ENCODE measurements around the gene DTNBP1. TPM values are rescaled to one million over a fixed set of nuclear protein-coding genes. Genes with fewer than 3 reads are reported as not detected.

Gene DTNBP1
- total RNA-seq, 1 experiment from 2014 or later: 12.8 TPM

DNA sequence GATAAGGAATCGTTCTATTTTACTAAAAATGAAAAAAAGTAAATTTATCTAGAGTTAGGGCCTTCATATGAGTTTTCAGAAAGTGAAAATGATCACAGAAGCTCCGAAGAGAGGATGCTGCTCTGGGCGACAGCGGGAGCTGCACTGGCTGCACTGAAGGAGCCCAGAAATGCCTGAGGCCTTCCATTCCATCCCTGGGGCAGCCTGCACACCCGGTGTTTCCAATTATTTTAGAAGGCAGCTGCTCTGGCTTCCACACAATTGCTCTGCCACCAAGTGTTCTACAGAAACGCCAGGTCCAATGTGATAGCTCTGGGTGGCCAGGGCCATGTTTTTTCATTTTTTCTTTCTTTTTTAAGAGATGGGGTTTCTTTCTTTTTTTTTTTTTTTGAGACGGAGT is 3.6 kb downstream of the DTNBP1 start:
- Mint-ChIP-seq H3K9me3 (ENCODE audit: low read depth, unreplicated experiment) (peaks cover 4% of the 10 kb centered on the region), H3K36me3 (ENCODE audit: insufficient read depth, unreplicated experiment) (peaks cover 23% of the 10 kb centered on the region), H3K27me3 (ENCODE audit: unreplicated experiment) (peaks cover 13% of the 10 kb centered on the region), H3K4me3 (ENCODE audit: low read depth, unreplicated experiment) (no peak overlapping the region), H3K4me1 (ENCODE audit: low read depth, unreplicated experiment) (peaks cover 10% of the 10 kb centered on the region), H3K27ac (ENCODE audit: unreplicated experiment) (no peak overlapping the region)
- DNase-seq: no peak
- intact Hi-C loops (cut with micrococcal nuclease; ENCODE audit: unreplicated experiment): no loop called here
- BruUV-seq (replicated peaks): no TSS peak
- CTCF ChIA-PET: interaction anchor here (0.6 kb wide), 1 partner anchor 37 kb away, joined by 5 read pairs; no protein-coding TSS in a partner anchor
- no peak for TF ChIP-seq CTCF (IDR thresholded peaks at IDR 0.05; ENCODE audit: unreplicated experiment)

- peaks cover 3% of the 10 kb centered on the region for H3K4me1 Mint-ChIP-seq (ENCODE audit: low read depth, unreplicated experiment)
- peaks cover 14% of the 10 kb centered on the region for H3K36me3 Mint-ChIP-seq (ENCODE audit: insufficient read depth, unreplicated experiment)
- TF ChIP-seq CTCF (IDR thresholded peaks at IDR 0.05; ENCODE audit: unreplicated experiment): no peak
- CTCF ChIA-PET: no interaction called here
- peaks cover 4% of the 10 kb centered on the region for H3K27me3 Mint-ChIP-seq (ENCODE audit: unreplicated experiment)
- intact Hi-C loops (cut with micrococcal nuclease; ENCODE audit: unreplicated experiment): no loop called here
- H3K9me3 Mint-ChIP-seq (ENCODE audit: low read depth, unreplicated experiment): no peaks in the 10 kb centered on the region
- DNase-seq: no peak
- H3K4me3 Mint-ChIP-seq (ENCODE audit: low read depth, unreplicated experiment): no peak overlapping the region
- H3K27ac Mint-ChIP-seq (ENCODE audit: unreplicated experiment): no peak overlapping the region
- no TSS peak for BruUV-seq (replicated peaks)
These were observed 4.6 kb downstream of the DTNBP1 start for GRCh38 chr6:15658181-15658744.

GRCh38 chr6:15657290-15657689 is 5.5 kb downstream of the DTNBP1 start:
- H3K4me3 Mint-ChIP-seq (ENCODE audit: low read depth, unreplicated experiment): no peak overlapping the region
- no peak for DNase-seq
- no TSS peak for BruUV-seq (replicated peaks)
- H3K36me3 Mint-ChIP-seq (ENCODE audit: insufficient read depth, unreplicated experiment): peaks cover 7% of the 10 kb centered on the region
- no peaks in the 10 kb centered on the region for H3K4me1 Mint-ChIP-seq (ENCODE audit: low read depth, unreplicated experiment)
- intact Hi-C loops (cut with micrococcal nuclease; ENCODE audit: unreplicated experiment): no loop called here
- no peaks in the 10 kb centered on the region for H3K9me3 Mint-ChIP-seq (ENCODE audit: low read depth, unreplicated experiment)
- CTCF ChIA-PET: no interaction called here
- TF ChIP-seq CTCF (IDR thresholded peaks at IDR 0.05; ENCODE audit: unreplicated experiment): no peak
- no peak overlapping the region for H3K27ac Mint-ChIP-seq (ENCODE audit: unreplicated experiment)
- no peaks in the 10 kb centered on the region for H3K27me3 Mint-ChIP-seq (ENCODE audit: unreplicated experiment)

- no peaks in the 10 kb centered on the region for H3K4me1 Mint-ChIP-seq (ENCODE audit: low read depth, unreplicated experiment)
- H3K27ac Mint-ChIP-seq (ENCODE audit: unreplicated experiment): no peak overlapping the region
- no peaks in the 10 kb centered on the region for H3K36me3 Mint-ChIP-seq (ENCODE audit: insufficient read depth, unreplicated experiment)
- DNase-seq: no peak
- TF ChIP-seq CTCF (IDR thresholded peaks at IDR 0.05; ENCODE audit: unreplicated experiment): no peak
- BruUV-seq (replicated peaks): no TSS peak
- no peak overlapping the region for H3K4me3 Mint-ChIP-seq (ENCODE audit: low read depth, unreplicated experiment)
- CTCF ChIA-PET: no interaction called here
- intact Hi-C loops (cut with micrococcal nuclease; ENCODE audit: unreplicated experiment): no loop called here
- no peaks in the 10 kb centered on the region for H3K9me3 Mint-ChIP-seq (ENCODE audit: low read depth, unreplicated experiment)
- H3K27me3 Mint-ChIP-seq (ENCODE audit: unreplicated experiment): no peaks in the 10 kb centered on the region
These were observed 6.7 kb downstream of the DTNBP1 start for GRCh38 chr6:15656145-15656544.
